ENCODE data around the gene C19orf12. TPM values are rescaled to one million over a fixed set of nuclear protein-coding genes. Genes with fewer than 3 reads are reported as not detected.

The C19orf12 gene
- total and polyA plus RNA-seq, 5 donors from 2014 or later = 22.8 to 33.7 (median 29.4) TPM

DNA sequence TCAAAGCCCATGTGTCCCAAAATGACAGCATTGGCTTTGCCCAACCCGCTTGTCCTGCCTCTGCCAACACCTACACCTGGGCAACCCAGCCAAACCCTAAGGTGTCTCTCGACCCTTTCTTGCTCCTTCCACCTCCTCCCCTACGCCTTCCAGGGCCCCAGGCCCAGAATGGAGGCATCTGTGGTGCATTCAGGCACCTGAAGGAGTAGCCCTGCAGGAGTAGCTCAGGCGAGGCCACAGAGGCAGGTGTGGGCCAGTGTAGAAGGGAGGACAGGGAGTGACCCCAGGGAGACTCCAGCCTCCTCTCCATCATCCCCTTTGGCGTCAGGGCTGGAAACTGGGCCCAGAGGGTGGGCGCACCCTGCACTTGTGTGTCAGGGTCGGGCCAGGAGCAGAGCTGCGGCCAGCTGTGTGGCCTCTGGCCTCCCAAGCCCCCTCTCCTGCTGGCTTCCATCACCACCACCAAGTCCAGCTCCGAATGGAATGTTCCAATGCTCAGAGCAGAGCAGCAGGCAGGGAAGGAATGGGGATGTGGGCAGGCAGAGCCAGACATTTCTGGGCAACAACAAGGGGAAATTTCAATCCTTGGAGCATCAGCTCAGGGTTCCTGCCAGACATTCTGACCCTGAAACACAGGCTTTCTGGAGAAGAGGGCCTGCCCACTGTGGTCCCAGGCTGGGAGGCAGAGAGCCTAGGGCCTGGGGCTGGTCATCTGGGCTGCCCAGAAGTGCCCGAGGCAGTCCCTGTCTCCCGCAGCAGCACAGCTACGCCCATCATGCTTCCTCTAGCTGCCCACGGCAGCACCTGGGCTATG lies 33.4 kb downstream of the C19orf12 start:
- H3K27me3 Mint-ChIP-seq = no peaks in the 10 kb centered on the region
- H3K4me3 Mint-ChIP-seq = peak overlapping the region; percentile 10 to 78 (median 76)
- no peak overlapping the region for H3K27ac ChIP-seq (ENCODE audit: insufficient read depth, low read length, poor library complexity, severe bottlenecking)
- peaks cover 64% of the 10 kb centered on the region for H3K4me1 ChIP-seq (ENCODE audit: control insufficient read depth, insufficient read depth, low read length, poor library complexity, severe bottlenecking)
- peak overlapping the region; percentile 31 for H3K4me3 ChIP-seq (ENCODE audit: low read depth, low read length)
- DNase-seq = no peak
- peaks cover 7% of the 10 kb centered on the region for H3K36me3 ChIP-seq (ENCODE audit: control insufficient read depth, insufficient read depth, low read length)
- H3K27ac Mint-ChIP-seq = peak overlapping the region; percentile 90 to 96 (median 91)
- H3K27me3 ChIP-seq (ENCODE audit: control insufficient read depth, insufficient read depth, low read length) = no peaks in the 10 kb centered on the region
- H3K4me1 Mint-ChIP-seq = peaks cover 0 to 74% (median 28%) of the 10 kb centered on the region in 4 donors
- H3K9me3 ChIP-seq (ENCODE audit: control insufficient read depth in 2 of 2, low read length in 2 of 2) = no peaks in the 10 kb centered on the region
- H3K36me3 Mint-ChIP-seq = peaks cover 2% of the 10 kb centered on the region
- ATAC-seq (ENCODE audit: low read depth in 2 of 2) = no peak
- no peaks in the 10 kb centered on the region for H3K9me3 Mint-ChIP-seq

DNA sequence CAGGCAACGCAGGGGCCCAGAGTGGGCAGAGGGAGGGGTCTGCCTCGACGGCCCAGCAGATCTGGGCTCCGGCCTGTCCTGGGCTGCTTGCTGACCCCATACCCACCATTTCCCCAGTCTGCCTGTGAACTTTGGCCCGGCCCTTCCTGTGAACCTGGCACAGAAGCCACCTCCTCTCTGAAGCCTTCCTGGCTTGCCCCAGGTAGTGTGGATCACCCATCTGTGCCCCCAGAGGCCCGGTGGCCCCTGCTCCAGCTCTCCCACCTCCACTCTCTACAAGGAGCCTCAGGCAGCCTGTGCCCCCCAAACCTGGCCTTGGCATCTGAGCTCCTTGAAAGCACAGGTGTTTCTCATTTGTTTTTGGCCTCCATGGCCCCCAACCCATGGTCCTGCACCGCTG lies 34.1 kb downstream of the C19orf12 start:
- peaks cover 4% of the 10 kb centered on the region for H3K36me3 Mint-ChIP-seq
- Histone ChIP-seq H3K4me3 (ENCODE audit: low read depth, low read length) (peak overlapping the region; percentile 31), H3K36me3 (ENCODE audit: control insufficient read depth, insufficient read depth, low read length) (peaks cover 12% of the 10 kb centered on the region), H3K27me3 (ENCODE audit: control insufficient read depth, insufficient read depth, low read length) (no peaks in the 10 kb centered on the region), H3K4me1 (ENCODE audit: control insufficient read depth, insufficient read depth, low read length, poor library complexity, severe bottlenecking) (peaks cover 71% of the 10 kb centered on the region), H3K9me3 (ENCODE audit: control insufficient read depth in 2 of 2, low read length in 2 of 2) (no peaks in the 10 kb centered on the region), H3K27ac (ENCODE audit: insufficient read depth, low read length, poor library complexity, severe bottlenecking) (peak overlapping the region; percentile 74)
- peaks cover 0 to 78% (median 31%) of the 10 kb centered on the region in 4 donors for H3K4me1 Mint-ChIP-seq
- DNase-seq = no peak
- no peak for ATAC-seq (ENCODE audit: low read depth in 2 of 2)
- H3K27ac Mint-ChIP-seq = peak overlapping the region; percentile 91 to 96 (median 91)
- peak overlapping the region; percentile 58 to 78 (median 76) for H3K4me3 Mint-ChIP-seq
- H3K27me3 Mint-ChIP-seq = no peaks in the 10 kb centered on the region
- no peaks in the 10 kb centered on the region for H3K9me3 Mint-ChIP-seq

DNA sequence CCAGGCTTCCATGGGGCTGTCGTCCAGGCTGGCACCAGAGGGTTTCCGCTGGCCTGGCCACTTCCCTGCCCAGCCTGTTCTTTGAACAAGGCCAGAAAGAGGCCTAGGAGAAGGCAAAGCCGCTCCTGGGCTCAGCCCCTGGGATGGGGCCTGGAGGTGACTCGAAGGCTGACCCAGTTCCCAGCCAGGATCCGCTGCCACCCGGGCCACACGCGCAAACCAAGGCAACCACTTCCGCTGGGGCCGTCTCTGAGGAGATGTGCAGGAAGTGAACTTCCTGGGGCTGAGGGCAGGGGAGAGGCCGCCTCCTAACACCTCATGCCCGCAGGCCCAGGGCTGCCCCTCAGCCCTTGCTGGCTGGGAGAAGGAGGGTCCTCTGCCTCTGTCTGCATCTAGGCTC lies 34.6 kb downstream of the C19orf12 start:
- peak overlapping the region; percentile 91 to 96 (median 91) for H3K27ac Mint-ChIP-seq
- H3K9me3 Mint-ChIP-seq = no peaks in the 10 kb centered on the region
- ATAC-seq (ENCODE audit: low read depth in 2 of 2) = peak; percentile 92 to 95
- H3K27me3 ChIP-seq (ENCODE audit: control insufficient read depth, insufficient read depth, low read length) = no peaks in the 10 kb centered on the region
- H3K36me3 Mint-ChIP-seq = peaks cover 4% of the 10 kb centered on the region
- no peaks in the 10 kb centered on the region for H3K9me3 ChIP-seq (ENCODE audit: control insufficient read depth in 2 of 2, low read length in 2 of 2)
- peaks cover 0 to 83% (median 32%) of the 10 kb centered on the region in 4 donors for H3K4me1 Mint-ChIP-seq
- peaks cover 76% of the 10 kb centered on the region for H3K4me1 ChIP-seq (ENCODE audit: control insufficient read depth, insufficient read depth, low read length, poor library complexity, severe bottlenecking)
- H3K4me3 Mint-ChIP-seq = peak overlapping the region; percentile 75 to 89 (median 77)
- H3K27me3 Mint-ChIP-seq = no peaks in the 10 kb centered on the region
- no peak overlapping the region for H3K4me3 ChIP-seq (ENCODE audit: low read depth, low read length)
- H3K36me3 ChIP-seq (ENCODE audit: control insufficient read depth, insufficient read depth, low read length) = peaks cover 17% of the 10 kb centered on the region
- H3K27ac ChIP-seq (ENCODE audit: insufficient read depth, low read length, poor library complexity, severe bottlenecking) = peak overlapping the region; percentile 74
- peak; percentile 70 to 92 (median 79) for DNase-seq

DNA sequence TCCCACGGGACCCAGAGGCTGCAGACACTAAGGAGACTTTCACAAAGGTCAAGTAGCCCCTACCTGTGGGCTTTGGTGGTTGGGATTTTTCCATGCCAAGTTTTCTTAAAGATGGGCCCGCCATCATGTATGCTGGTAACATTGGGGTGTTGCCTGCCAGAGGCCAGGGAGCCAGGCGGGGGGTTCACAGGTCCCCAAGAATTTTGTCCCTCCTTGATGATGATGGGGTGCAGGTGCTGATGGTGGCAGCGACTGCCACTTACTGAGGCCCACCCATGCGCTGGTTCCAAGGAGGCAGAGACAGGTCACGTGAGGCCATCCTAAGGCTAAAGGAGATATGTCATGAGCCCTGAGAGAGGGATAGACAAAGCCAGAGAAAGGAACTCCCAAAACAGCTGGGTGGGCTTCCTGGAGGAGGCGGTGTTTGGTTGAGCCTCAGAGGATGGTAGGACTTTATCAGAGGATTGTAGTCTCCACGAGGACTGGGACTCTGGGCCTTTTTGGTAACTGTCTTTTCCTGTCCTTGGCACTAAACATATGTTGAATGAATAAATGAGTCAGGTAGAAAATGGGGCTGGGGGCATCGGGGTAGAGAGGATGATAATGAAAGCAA lies 35.4 kb downstream of the C19orf12 start:
- H3K4me3 Mint-ChIP-seq = peak overlapping the region; percentile 76 to 78 (median 76)
- no peaks in the 10 kb centered on the region for H3K9me3 ChIP-seq (ENCODE audit: control insufficient read depth in 2 of 2, low read length in 2 of 2)
- H3K36me3 Mint-ChIP-seq = peaks cover 4% of the 10 kb centered on the region
- H3K9me3 Mint-ChIP-seq = no peaks in the 10 kb centered on the region
- H3K4me1 ChIP-seq (ENCODE audit: control insufficient read depth, insufficient read depth, low read length, poor library complexity, severe bottlenecking) = peaks cover 83% of the 10 kb centered on the region
- DNase-seq (no peak), ATAC-seq (ENCODE audit: low read depth in 2 of 2) (no peak)
- H3K27ac ChIP-seq (ENCODE audit: insufficient read depth, low read length, poor library complexity, severe bottlenecking) = peak overlapping the region; percentile 74
- H3K27ac Mint-ChIP-seq = peak overlapping the region; percentile 86 to 96 (median 91)
- H3K27me3 Mint-ChIP-seq = no peaks in the 10 kb centered on the region
- H3K4me1 Mint-ChIP-seq = peaks cover 0 to 87% (median 32%) of the 10 kb centered on the region in 4 donors
- peaks cover 23% of the 10 kb centered on the region for H3K36me3 ChIP-seq (ENCODE audit: control insufficient read depth, insufficient read depth, low read length)
- no peaks in the 10 kb centered on the region for H3K27me3 ChIP-seq (ENCODE audit: control insufficient read depth, insufficient read depth, low read length)
- peak overlapping the region; percentile 26 for H3K4me3 ChIP-seq (ENCODE audit: low read depth, low read length)

DNA sequence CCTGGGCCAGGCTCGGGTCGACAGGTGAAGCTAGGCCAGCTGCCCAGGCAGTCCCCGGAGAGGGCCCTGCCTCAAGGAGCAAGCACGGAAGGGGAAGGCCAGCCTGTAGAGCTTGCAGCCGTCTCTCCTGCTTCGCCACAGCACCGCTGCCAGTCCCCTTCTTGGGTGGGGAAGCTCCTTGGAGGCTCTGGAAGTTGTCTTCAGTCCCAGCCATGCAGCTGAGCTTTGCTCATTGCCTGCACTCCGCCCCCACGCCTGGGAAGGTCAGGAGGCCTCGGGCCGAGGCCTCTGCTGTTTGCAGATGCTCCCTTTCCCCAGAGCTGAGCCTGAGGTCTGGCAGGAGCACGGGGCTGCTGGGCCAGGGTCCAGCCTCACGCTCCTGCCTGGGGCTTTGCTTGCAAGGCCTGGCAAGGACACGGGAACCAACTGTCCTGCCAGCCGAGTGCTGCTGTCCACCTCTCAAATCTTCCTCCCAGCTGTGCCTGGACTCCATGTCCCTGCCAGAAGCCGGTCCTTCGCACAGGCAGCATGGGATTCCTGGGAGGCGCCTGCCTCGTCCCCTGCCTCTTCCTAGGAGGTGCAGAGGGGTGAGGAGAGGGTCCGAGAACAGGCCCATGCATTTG lies 36.5 kb downstream of the C19orf12 start:
- Histone ChIP-seq H3K27me3 (ENCODE audit: control insufficient read depth, insufficient read depth, low read length) (no peaks in the 10 kb centered on the region), H3K27ac (ENCODE audit: insufficient read depth, low read length, poor library complexity, severe bottlenecking) (peak overlapping the region; percentile 39), H3K4me1 (ENCODE audit: control insufficient read depth, insufficient read depth, low read length, poor library complexity, severe bottlenecking) (peaks cover 95% of the 10 kb centered on the region), H3K9me3 (ENCODE audit: control insufficient read depth in 2 of 2, low read length in 2 of 2) (no peaks in the 10 kb centered on the region), H3K4me3 (ENCODE audit: low read depth, low read length) (no peak overlapping the region), H3K36me3 (ENCODE audit: control insufficient read depth, insufficient read depth, low read length) (peaks cover 34% of the 10 kb centered on the region)
- Mint-ChIP-seq H3K4me1 (peaks cover 0 to 84% (median 31%) of the 10 kb centered on the region in 4 donors), H3K9me3 (no peaks in the 10 kb centered on the region), H3K27me3 (no peaks in the 10 kb centered on the region), H3K36me3 (peaks cover 5% of the 10 kb centered on the region), H3K4me3 (peak overlapping the region in 1 of 4 donors; percentile 61), H3K27ac (peak overlapping the region in 2 of 3 donors; percentile 69 to 76)
- ATAC-seq (ENCODE audit: low read depth in 2 of 2) = no peak
- DNase-seq = no peak

DNA sequence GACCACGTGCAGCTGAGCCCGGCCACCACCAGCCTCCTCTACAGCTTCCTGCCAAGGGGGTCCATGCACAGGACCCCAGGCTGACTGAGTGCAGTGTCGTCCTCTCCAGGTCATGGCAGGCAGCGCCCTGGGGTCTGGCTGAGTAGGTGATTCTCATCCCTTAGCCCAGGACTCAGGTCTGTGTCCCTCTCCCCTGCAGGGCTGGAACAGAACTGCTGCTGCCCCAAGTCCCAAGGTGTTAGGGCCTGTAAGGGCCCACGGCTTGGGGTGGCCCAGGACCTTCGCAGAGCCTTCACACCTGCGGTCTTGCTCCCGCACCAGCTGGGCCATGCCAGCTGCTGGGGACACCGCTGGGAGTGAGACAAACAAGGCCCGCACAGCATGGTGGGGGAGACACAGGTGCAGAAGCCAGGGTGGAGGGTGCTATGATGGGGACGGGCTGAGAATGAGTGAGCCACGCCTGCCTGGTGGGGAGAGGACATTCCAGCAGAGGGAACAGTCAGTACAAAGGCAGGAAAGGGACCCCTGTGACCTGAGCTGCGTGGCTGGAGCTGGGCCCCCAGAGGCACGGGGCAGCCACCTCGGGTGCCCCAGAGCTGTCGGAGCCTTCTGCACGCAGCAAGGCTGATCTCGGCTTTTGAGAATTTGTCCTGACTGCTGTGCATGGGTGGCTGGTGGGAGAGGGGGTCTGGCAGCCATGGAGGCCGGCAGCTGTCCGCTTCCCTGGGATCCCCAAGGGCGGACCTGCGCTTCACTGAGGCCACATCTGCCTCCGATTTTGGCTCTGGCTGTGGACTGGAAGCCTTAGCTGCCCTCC lies 37.9 kb downstream of the C19orf12 start:
- peak overlapping the region; percentile 80 to 96 (median 82) for H3K27ac Mint-ChIP-seq
- H3K4me1 Mint-ChIP-seq = peaks cover 0 to 86% (median 37%) of the 10 kb centered on the region in 4 donors
- H3K27ac ChIP-seq (ENCODE audit: insufficient read depth, low read length, poor library complexity, severe bottlenecking) = peak overlapping the region; percentile 65
- H3K9me3 Mint-ChIP-seq = no peaks in the 10 kb centered on the region
- no peaks in the 10 kb centered on the region for H3K9me3 ChIP-seq (ENCODE audit: control insufficient read depth in 2 of 2, low read length in 2 of 2)
- peaks cover 100% of the 10 kb centered on the region for H3K4me1 ChIP-seq (ENCODE audit: control insufficient read depth, insufficient read depth, low read length, poor library complexity, severe bottlenecking)
- no peak for DNase-seq
- H3K4me3 ChIP-seq (ENCODE audit: low read depth, low read length) = no peak overlapping the region
- no peaks in the 10 kb centered on the region for H3K27me3 ChIP-seq (ENCODE audit: control insufficient read depth, insufficient read depth, low read length)
- peak overlapping the region in 3 of 4 donors; percentile 38 to 63 (median 52) for H3K4me3 Mint-ChIP-seq
- H3K36me3 ChIP-seq (ENCODE audit: control insufficient read depth, insufficient read depth, low read length) = peaks cover 34% of the 10 kb centered on the region
- no peaks in the 10 kb centered on the region for H3K27me3 Mint-ChIP-seq
- ATAC-seq (ENCODE audit: low read depth in 2 of 2) = no peak
- H3K36me3 Mint-ChIP-seq = peaks cover 14% of the 10 kb centered on the region

DNA sequence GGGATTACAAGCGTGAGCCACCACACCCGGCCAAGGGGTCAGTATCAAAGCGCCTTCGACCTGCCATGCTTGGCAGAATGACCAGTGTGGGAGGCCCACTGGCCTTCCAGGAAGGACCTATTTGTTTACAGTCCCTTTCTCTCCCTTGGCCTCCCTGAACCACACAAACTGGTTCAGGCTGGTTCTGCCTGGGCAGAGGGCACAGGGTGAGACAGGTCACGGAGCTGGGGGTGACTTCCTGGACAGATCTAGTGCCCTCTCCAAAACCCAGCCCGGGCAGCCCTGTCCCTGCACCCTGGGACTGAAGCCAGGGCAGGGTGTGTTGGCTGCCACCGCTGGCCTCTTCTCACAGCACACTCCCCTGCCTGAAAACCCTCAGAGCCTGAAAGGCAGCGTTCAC lies 38.5 kb downstream of the C19orf12 start:
- Mint-ChIP-seq H3K9me3 (no peaks in the 10 kb centered on the region), H3K27me3 (no peaks in the 10 kb centered on the region), H3K36me3 (peaks cover 14% of the 10 kb centered on the region), H3K27ac (peak overlapping the region; percentile 80 to 96 (median 82)), H3K4me3 (peak overlapping the region in 2 of 4 donors; percentile 38 to 63), H3K4me1 (peaks cover 0 to 86% (median 43%) of the 10 kb centered on the region in 4 donors)
- Histone ChIP-seq H3K27me3 (ENCODE audit: control insufficient read depth, insufficient read depth, low read length) (no peaks in the 10 kb centered on the region), H3K36me3 (ENCODE audit: control insufficient read depth, insufficient read depth, low read length) (peaks cover 34% of the 10 kb centered on the region), H3K4me3 (ENCODE audit: low read depth, low read length) (no peak overlapping the region), H3K9me3 (ENCODE audit: control insufficient read depth in 2 of 2, low read length in 2 of 2) (no peaks in the 10 kb centered on the region), H3K27ac (ENCODE audit: insufficient read depth, low read length, poor library complexity, severe bottlenecking) (peak overlapping the region; percentile 65), H3K4me1 (ENCODE audit: control insufficient read depth, insufficient read depth, low read length, poor library complexity, severe bottlenecking) (peaks cover 100% of the 10 kb centered on the region)
- ATAC-seq (ENCODE audit: low read depth in 2 of 2) (no peak), DNase-seq (no peak)

Data from CD4-positive, CD25-positive, alpha-beta regulatory T cell (primary cell).